HG03575 (cell line): Measurements from ENCODE around the gene GPX1.
"Not testable (repeated sequence)": the region's sequence is repeated elsewhere in the genome, so short reads cannot be mapped to it uniquely, and the experiment has no call there.

ENCODE experiments used
- ATAC-seq: cut with Tn5 transposase; IDR thresholded peaks from one replicate; pipeline ENCODE4 v1.9.1; 2021; ENCODE audit not compliant: unreplicated experiment, insufficient number of reproducible peaks, low FRiP score; ENCODE audit errors: extremely low read depth

Gene GPX1

DNA sequence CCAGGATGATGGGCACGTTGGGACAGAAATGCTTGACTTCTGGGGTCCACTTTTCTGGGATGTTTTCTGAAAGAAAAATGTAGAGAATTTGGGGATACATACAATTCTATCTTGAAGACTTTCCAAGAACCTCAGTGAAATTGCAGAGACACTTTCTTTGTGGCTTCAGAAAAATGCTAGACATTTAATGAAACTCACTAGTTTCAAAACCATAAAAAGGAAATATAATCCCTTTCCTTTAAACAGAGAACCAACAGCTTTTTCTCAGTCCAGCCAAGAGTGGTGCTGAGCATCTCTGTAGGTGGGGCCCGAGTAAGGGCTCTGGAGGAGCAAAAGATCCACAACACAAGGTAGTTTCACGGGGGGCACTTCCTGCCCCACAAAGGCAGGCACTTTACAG, 4.4 kb upstream of the GPX1 start:
- ATAC-seq, result no peak

GRCh38 chr3:49359623-49360022, 1.5 kb upstream of the GPX1 start:
- ATAC-seq, result no peak

DNA sequence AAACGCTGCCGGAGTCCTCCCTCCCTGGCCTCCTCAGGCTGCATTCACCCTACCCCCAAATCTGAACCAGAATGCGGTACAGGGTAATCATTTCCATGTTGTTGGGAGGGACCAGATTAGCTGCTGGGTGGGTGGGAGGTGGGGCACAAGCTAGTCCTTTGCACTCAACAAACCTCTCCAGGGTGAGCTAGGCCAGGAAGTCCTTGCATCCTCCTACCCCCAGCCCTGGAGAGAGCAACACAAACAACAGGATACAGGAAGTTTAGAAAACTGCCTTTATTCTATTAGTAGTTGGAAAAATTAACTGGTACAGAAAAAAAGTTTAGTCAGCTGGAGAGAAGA, 702 bp upstream of the GPX1 start:
- no peak for ATAC-seq

- not testable (repeated sequence) for ATAC-seq
Observed at GRCh38 chr3:49357443-49358216, 523 bp downstream of the GPX1 start.

DNA sequence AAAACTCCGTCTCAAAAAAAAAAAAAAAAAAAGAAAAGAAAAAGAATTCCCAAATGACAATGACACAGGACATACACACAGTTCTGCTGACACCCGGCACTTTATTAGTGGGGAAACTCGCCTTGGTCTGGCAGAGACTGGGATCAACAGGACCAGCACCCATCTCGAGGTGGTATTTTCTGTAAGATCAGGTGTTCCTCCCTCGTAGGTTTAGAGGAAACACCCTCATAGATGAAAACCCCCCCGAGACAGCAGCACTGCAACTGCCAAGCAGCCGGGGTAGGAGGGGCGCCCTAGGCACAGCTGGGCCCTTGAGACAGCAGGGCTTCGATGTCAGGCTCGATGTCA, 1.1 kb downstream of the GPX1 start:
- not testable (repeated sequence) for ATAC-seq

DNA sequence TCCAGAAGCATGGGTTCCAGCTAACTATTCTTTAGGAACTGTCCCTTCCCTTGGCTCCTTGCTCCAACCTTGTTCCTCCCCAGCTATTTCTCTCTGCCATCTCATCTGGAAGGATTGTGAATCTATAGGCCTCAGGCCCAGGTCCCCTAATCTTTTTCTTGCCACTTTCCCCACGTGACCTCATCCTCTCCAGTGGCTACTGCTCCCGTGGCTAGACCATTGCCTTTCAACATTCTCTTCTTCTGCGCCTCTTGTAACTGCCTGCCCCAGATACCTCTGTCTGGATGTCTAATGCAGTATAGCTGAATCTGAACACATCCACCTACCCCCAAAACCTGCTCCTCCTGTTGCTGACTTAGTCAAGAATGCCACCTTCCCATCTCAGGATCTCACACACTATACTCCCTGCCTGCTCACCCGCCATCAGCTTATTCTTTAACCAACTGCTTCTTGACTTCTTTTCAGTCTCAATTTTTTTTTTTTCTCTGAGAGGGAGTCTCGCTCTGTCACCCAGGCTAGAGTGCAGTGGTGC, 5.2 kb downstream of the GPX1 start:
- ATAC-seq, result no peak

DNA sequence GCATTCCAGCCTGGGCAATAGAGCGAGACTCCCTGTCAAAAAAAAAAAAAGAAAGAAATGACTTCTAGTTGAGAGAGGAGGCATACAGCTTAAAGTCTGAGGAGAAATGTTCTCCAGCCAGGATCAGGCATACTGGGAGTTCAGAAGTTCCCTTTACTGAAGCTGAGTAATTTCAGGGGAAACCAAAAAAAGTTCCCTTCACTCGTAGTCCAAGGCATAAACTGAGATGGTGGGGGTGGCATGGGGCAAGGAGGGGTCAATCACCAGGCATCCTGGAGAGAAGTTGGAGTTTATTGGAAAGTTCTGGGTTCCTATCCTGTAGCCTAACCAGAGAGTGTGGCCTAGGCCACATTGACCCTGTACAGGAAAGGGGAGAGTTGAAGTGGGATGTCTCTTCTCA, 5.9 kb downstream of the GPX1 start:
- ATAC-seq, result no peak

DNA sequence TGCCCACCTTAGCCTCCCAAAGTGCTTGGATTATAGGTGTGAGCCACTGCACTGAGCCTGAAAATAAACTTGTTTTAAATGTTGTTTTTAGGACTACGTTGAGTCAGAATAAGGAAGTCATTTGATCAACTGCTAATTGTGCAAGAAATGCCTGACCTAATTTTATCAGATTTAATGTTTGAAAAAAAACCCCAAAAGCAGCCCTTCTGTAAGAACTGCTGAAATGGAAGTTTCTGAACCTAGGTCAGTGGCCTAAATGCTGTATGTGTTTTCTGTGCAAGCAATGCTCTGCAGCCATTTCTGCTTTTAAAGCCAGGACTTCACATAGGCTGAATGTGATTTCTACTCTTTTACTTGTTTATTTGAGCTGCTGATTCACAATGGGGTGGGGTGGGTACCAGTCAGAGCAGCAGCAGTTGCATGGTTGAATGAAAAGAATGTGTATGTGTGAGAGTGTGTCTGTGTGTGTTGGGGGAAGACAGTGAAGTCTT, 6.6 kb downstream of the GPX1 start:
- no peak for ATAC-seq

GRCh38 chr3:49349348-49350114, 8.6 kb downstream of the GPX1 start:
- no peak for ATAC-seq

DNA sequence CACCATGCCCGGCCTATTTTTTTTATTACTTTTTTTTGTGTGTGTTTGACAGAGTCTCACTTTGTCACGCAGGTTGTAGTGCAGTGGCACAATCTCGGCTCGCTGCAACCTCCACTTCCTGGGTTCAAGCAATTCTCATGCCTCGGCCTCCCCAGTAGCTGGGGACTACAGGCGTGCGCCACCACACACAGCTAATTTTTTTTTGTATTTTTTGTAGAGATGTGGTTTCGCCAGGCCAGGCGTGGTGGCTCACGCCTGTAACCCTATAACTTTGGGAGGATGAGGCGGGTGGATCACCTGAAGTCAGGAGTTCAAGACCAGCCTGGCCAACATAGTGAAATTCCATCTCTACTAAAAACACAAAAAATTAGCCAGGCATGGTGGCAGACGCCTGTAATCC, 9.8 kb downstream of the GPX1 start:
- not testable (repeated sequence) for ATAC-seq

DNA sequence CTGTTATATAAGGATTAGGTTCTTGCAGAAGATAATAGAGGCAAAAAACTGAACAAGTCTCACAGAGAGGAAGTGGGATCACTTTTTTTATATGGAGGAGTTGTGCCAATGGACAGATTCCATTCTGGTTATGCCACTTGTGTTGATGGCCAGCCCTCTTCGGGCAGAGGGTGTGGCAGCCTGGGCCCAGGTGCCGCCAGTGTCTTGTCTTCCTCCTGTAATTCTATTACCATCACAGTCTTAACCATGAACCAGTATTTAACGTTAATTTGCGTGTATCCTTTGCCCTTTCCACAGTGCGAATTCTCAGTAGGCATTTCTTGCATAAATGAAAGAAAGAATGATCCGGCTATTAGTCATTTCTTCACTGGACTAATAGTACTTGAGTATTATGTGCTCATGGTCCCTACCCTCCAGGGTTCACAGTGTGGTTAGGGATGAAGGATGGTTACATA, 11.3 kb downstream of the GPX1 start:
- ATAC-seq, result no peak

- ATAC-seq, result no peak
Observed at GRCh38 chr3:49343163-49343562, 15.0 kb downstream of the GPX1 start.

DNA sequence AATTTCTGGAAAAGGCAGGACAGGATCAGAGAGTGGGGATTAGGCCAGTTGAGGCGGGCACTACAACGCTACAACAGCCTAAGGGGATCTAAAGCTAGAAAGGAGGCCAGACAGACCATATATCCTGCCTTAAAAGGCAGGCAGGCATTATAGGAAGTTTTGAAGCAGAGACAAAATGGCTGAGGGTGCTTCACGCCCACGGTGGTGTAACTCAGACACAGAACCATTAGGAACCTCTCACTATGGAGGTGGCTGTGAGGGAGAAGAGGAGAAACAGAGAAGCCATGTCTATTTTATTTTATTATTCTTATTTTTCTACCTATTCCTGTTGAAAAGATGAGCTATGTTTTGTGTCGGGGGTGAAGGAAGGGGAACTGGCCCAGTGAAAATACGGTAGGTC, 16.2 kb downstream of the GPX1 start:
- ATAC-seq, result no peak

- ATAC-seq, result no peak
Observed at GRCh38 chr3:49339941-49340800, 18.0 kb downstream of the GPX1 start, which contains the start of gene USP4. TSS of gene USP4 (minus strand) at chr3:49340053. CDS start at chr3:49340024, 29 bp downstream.

DNA sequence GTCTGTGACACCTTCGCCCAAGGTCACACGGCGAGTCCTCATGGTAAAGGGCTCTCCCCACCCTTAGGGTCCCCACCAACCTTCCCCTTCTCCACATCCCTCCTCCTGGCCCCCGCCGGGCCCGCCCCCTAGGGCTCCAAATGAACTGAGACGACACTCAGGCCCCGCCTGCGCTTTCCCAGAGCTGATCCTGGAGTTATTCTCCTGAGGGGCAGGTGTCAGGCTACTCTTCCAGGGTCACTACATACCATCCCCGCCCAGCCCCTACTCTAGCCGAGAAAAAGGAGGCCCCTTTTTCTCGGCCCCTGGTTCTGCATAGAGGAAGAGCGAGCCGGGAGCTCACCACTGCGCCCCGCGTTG, 18.6 kb downstream of the GPX1 start:
- no peak for ATAC-seq

DNA sequence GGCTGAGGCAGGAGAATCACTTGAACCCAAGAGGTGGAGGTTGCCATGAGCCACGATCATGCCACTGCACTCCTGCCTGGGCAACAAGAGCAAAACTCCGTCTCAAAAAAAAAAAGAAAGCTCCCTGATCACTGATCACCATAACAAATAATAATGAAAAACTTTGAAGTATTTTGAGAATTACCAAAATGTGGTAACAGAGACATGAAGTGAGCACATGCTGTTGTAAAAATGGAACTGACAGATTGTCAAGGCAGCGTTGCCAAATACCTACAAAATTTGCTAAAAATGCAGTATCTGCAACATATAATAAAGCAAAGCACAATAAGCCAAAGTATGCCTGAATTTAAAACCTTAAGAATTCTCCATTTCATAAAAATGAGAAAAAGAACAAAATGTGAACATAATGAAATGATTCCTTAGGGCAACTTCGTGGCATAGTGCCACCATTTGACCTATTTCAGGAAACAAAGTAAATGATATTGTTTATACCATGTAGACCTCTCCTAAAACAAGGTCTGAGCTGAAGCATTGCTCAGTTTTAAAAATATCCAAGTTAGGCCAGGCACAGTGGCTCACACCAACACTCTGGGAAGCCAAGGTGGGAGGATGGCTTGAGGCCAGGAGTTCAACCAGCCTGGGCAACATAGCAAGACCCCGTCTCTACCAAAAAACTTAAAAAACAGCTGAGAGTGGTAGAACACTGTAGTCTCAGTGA, 24.1 kb downstream of the GPX1 start:
- no peak for ATAC-seq

DNA sequence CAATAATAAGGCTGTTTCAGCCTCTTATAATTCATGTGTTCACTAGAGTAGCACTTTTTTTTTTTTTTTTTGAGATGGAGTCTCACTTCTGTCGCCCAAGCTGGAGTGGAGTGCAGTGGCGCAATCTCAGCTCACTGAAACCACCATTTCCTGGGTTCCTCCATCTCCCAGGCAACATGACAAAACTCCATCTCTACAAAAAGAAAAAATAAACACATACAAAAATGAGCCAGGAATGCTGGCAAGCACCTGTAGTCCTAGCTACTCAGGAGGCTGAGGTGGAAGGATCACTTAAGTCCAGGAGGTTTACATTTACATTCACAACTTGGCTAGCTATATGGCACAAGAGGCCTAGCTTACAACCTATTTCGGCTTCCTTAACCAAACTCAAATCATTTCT, 25.1 kb downstream of the GPX1 start:
- ATAC-seq, result no peak

DNA sequence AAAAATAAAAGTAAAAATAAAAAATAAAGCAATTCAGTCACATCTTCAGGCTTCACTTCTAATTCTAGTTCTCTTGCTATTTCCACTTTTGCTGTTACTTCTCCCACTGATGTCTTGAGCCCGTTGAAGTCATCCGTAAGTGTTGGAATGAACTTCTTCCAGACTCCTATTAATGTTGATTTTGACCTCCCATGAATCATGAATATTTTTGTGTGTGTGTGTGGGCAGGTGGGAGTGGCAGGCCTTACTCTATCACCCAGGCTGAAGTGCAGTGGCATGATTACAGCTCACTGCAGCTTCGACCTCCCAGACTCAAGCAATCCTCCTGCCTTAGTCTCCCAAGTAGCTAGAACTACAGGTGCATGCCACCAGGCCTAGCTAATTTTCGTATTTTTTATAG, 29.0 kb downstream of the GPX1 start:
- ATAC-seq, result no peak

- not testable (repeated sequence) for ATAC-seq
Observed at GRCh38 chr3:49328350-49328749, 29.8 kb downstream of the GPX1 start.
